Measurements from ENCODE around the gene ITPKA.

The ITPKA gene

DNA sequence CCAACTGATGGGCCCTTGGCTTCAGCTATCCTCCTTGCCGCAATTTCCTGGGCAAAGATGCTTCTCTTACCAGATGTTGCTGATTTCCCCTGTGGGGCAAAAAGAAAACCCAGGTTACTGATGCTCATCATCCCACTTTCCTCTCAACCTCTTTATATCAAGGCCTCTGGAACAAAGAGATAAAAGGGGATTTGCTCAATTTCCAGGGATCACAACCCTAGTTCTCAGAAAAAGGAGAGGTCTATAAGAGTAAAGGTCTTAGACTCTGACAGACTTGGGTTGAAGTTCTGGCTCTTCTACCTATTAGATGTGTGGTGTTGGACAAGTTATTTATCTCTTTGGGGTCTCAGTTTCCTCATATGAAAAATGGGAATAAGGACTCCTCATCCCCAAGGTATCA is 41.9 kb downstream of the ITPKA start:
- TF ChIP-seq TAF1 (IDR thresholded peaks at IDR 0.05; ENCODE audit: borderline replicate concordance, insufficient read depth, low read length), result no peak
- no peak for TF ChIP-seq POLR2AphosphoS5 (IDR thresholded peaks at IDR 0.05; ENCODE audit: low read depth, low read length)
- no peak for TF ChIP-seq SIN3A (IDR thresholded peaks at IDR 0.05; ENCODE audit: borderline replicate concordance, insufficient read depth, low read length)
- no peak for TF ChIP-seq FOXP2 (optimal IDR thresholded peaks at IDR 0.05; ENCODE audit: borderline replicate concordance, extremely low read depth, extremely low read length, insufficient read depth)
- TF ChIP-seq REST (IDR thresholded peaks at IDR 0.05; ENCODE audit: insufficient read depth in 1 of 2, low read depth in 2 of 2, low read length in 2 of 2), result no peak

GRCh38 chr15:41536866-41537265 is 43.2 kb downstream of the ITPKA start:
- TF ChIP-seq FOXP2 (optimal IDR thresholded peaks at IDR 0.05; ENCODE audit: borderline replicate concordance, extremely low read depth, extremely low read length, insufficient read depth), result no peak
- no peak for TF ChIP-seq SIN3A (IDR thresholded peaks at IDR 0.05; ENCODE audit: borderline replicate concordance, insufficient read depth, low read length)
- TF ChIP-seq TAF1 (IDR thresholded peaks at IDR 0.05; ENCODE audit: borderline replicate concordance, insufficient read depth, low read length), result no peak
- no peak for TF ChIP-seq POLR2AphosphoS5 (IDR thresholded peaks at IDR 0.05; ENCODE audit: low read depth, low read length)
- TF ChIP-seq REST (IDR thresholded peaks at IDR 0.05; ENCODE audit: insufficient read depth in 1 of 2, low read depth in 2 of 2, low read length in 2 of 2), result no peak

DNA sequence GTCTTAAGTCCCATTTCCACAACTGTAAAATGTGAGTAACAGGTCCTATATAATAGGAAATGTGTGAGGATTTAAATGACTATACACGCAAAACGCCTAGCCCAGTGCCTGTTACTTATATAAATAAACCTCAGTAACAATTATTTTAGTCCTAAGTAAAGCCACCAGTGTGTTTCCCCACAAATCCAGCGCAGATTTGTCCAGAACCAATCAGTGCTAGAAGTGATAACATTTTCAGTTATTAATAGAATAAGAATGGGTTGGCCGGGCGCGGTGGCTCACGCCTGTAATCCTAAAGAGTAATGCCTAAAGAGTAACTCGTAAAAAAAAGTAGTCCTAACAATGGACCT is 49.8 kb downstream of the ITPKA start:
- TF ChIP-seq REST (IDR thresholded peaks at IDR 0.05; ENCODE audit: insufficient read depth in 1 of 2, low read depth in 2 of 2, low read length in 2 of 2) (no peak), SIN3A (IDR thresholded peaks at IDR 0.05; ENCODE audit: borderline replicate concordance, insufficient read depth, low read length) (no peak), TAF1 (IDR thresholded peaks at IDR 0.05; ENCODE audit: borderline replicate concordance, insufficient read depth, low read length) (no peak), POLR2AphosphoS5 (IDR thresholded peaks at IDR 0.05; ENCODE audit: low read depth, low read length) (no peak), FOXP2 (optimal IDR thresholded peaks at IDR 0.05; ENCODE audit: borderline replicate concordance, extremely low read depth, extremely low read length, insufficient read depth) (no peak)

DNA sequence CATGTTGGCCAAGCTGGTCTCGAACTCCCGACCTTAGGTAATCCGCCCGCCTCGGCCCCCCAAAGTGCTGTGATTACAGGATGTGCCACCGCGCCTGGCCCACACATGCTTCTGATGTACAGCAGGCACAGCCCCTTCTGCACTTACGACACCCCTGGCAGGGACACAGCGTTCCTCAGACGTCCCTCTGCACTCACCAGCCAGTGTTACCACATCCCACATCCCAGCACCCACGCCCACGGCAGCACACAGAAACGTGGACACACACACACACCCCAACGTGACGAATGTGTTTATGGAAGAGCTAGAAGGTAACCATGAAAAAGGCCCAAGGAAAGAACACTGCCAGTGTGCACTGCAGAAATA is 51.0 kb downstream of the ITPKA start:
- TF ChIP-seq FOXP2 (optimal IDR thresholded peaks at IDR 0.05; ENCODE audit: borderline replicate concordance, extremely low read depth, extremely low read length, insufficient read depth), result no peak
- no peak for TF ChIP-seq TAF1 (IDR thresholded peaks at IDR 0.05; ENCODE audit: borderline replicate concordance, insufficient read depth, low read length)
- no peak for TF ChIP-seq POLR2AphosphoS5 (IDR thresholded peaks at IDR 0.05; ENCODE audit: low read depth, low read length)
- TF ChIP-seq SIN3A (IDR thresholded peaks at IDR 0.05; ENCODE audit: borderline replicate concordance, insufficient read depth, low read length), result no peak
- TF ChIP-seq REST (IDR thresholded peaks at IDR 0.05; ENCODE audit: insufficient read depth in 1 of 2, low read depth in 2 of 2, low read length in 2 of 2), result no peak

GRCh38 chr15:41545218-41545617 is 51.5 kb downstream of the ITPKA start:
- TF ChIP-seq POLR2AphosphoS5 (IDR thresholded peaks at IDR 0.05; ENCODE audit: low read depth, low read length), result no peak
- TF ChIP-seq FOXP2 (optimal IDR thresholded peaks at IDR 0.05; ENCODE audit: borderline replicate concordance, extremely low read depth, extremely low read length, insufficient read depth), result no peak
- TF ChIP-seq TAF1 (IDR thresholded peaks at IDR 0.05; ENCODE audit: borderline replicate concordance, insufficient read depth, low read length), result no peak
- TF ChIP-seq REST (IDR thresholded peaks at IDR 0.05; ENCODE audit: insufficient read depth in 1 of 2, low read depth in 2 of 2, low read length in 2 of 2), result no peak
- no peak for TF ChIP-seq SIN3A (IDR thresholded peaks at IDR 0.05; ENCODE audit: borderline replicate concordance, insufficient read depth, low read length)
